Ascending aorta (tissue), 2 donors: Measurements from ENCODE around the gene NDUFB8. TPM values are rescaled to one million over a fixed set of nuclear protein-coding genes. Genes with fewer than 3 reads are reported as not detected.

Experiments used
- DNase-seq, 2 donors: peaks; one replicate each; pipeline ENCODE4 v3.0.0-alpha.2; 2019; ENCODE audit warnings: low spot score in 2 of 2
- H3K27ac ChIP-seq, 2 donors: fragments of 200-600 bp; sonication (generic); one replicate each; pipeline ENCODE4 v1.5.1; 2016 to 2017; ENCODE audit warnings: mild to moderate bottlenecking in 1 of 2
- H3K27me3 ChIP-seq: fragments of 200-600 bp; sonication (generic); one replicate; pipeline ENCODE4 v1.5.1; 2017
- H3K36me3 ChIP-seq, 2 donors: fragments of 200-600 bp; sonication (generic); one replicate each; pipeline ENCODE4 v1.5.1; 2016
- H3K4me1 ChIP-seq, 2 donors: fragments of 200-600 bp; sonication (generic); one replicate each; pipeline ENCODE4 v1.5.1; 2016 to 2017; ENCODE audit warnings: mild to moderate bottlenecking in 1 of 2
- H3K4me3 ChIP-seq, 2 donors: fragments of 200-600 bp; sonication (generic); one replicate each; pipeline ENCODE4 v1.5.1; 2016 to 2017; ENCODE audit warnings: mild to moderate bottlenecking in 1 of 2
- H3K9me3 ChIP-seq, 2 donors: fragments of 200-600 bp; sonication (generic); one replicate each; pipeline ENCODE4 v1.5.1; 2016
- CTCF ChIP-seq, 3 experiments: fragments of 200-600 bp in 2 of 3; fragments of 450-650 bp in 1 of 3; sonication (generic) in 2 of 3; IDR thresholded peaks; one replicate each; pipeline ENCODE4 v1.5.1; 2016 to 2019; ENCODE audit warnings: antibody characterized with exemption in 3 of 3, mild to moderate bottlenecking in 1 of 3, moderate library complexity in 1 of 3
- intact Hi-C: fragments of 100-400 bp; cut with DNase I; formaldehyde crosslinking; loops from one replicate; pipeline ENCODE4 v1.15.1; 2023
- total RNA-seq: library from RNA; depleted of rRNA; stranded (reverse); fragments of >200 nt; gene quantifications from one replicate; pipeline ENCODE4 v1.1.0, GENCODE V29; 2016

Gene NDUFB8
- total RNA-seq, 1 donor from 2014 or later: 71.1 TPM

- Histone ChIP-seq H3K4me1 (no peaks in the 10 kb centered on the region), H3K36me3 (peaks cover 14 to 25% of the 10 kb centered on the region in 2 donors), H3K9me3 (no peaks in the 10 kb centered on the region), H3K4me3 (no peak overlapping the region), H3K27me3 (no peaks in the 10 kb centered on the region), H3K27ac (no peak overlapping the region)
- no peak for TF ChIP-seq CTCF (IDR thresholded peaks at IDR 0.05)
- no peak for DNase-seq
- intact Hi-C loops: no loop called here
Measured at GRCh38 chr10:100507357-100507732, 22.3 kb downstream of the NDUFB8 start.

- H3K9me3 ChIP-seq: no peaks in the 10 kb centered on the region
- no peaks in the 10 kb centered on the region for H3K4me1 ChIP-seq
- no peak for TF ChIP-seq CTCF (IDR thresholded peaks at IDR 0.05)
- no peak overlapping the region for H3K4me3 ChIP-seq
- intact Hi-C loops: no loop called here
- no peaks in the 10 kb centered on the region for H3K27me3 ChIP-seq
- DNase-seq: no peak
- H3K27ac ChIP-seq: no peak overlapping the region
- H3K36me3 ChIP-seq: peaks cover 14 to 23% of the 10 kb centered on the region in 2 donors
Measured at GRCh38 chr10:100506596-100507356, 22.9 kb downstream of the NDUFB8 start.

- peaks cover 20 to 28% of the 10 kb centered on the region in 2 donors for H3K36me3 ChIP-seq
- H3K4me3 ChIP-seq: no peak overlapping the region
- intact Hi-C loops: no loop called here
- no peaks in the 10 kb centered on the region for H3K4me1 ChIP-seq
- no peaks in the 10 kb centered on the region for H3K9me3 ChIP-seq
- H3K27ac ChIP-seq: no peak overlapping the region
- no peak for DNase-seq
- TF ChIP-seq CTCF (IDR thresholded peaks at IDR 0.05): no peak
- H3K27me3 ChIP-seq: no peaks in the 10 kb centered on the region
Measured at GRCh38 chr10:100505164-100505563, 24.5 kb downstream of the NDUFB8 start.

- TF ChIP-seq CTCF (IDR thresholded peaks at IDR 0.05): no peak
- H3K36me3 ChIP-seq: peaks cover 24 to 38% of the 10 kb centered on the region in 2 donors
- intact Hi-C loops: no loop called here
Measured at GRCh38 chr10:100504096-100504495, 25.6 kb downstream of the NDUFB8 start.

GRCh38 chr10:100502926-100503494, 26.7 kb downstream of the NDUFB8 start:
- Histone ChIP-seq H3K36me3 (peaks cover 24 to 47% of the 10 kb centered on the region in 2 donors), H3K27ac (no peak overlapping the region), H3K4me1 (no peaks in the 10 kb centered on the region), H3K27me3 (no peaks in the 10 kb centered on the region), H3K4me3 (no peak overlapping the region), H3K9me3 (no peaks in the 10 kb centered on the region)
- intact Hi-C loops: no loop called here
- no peak for DNase-seq
- TF ChIP-seq CTCF (IDR thresholded peaks at IDR 0.05): no peak

More at GRCh38 chr10:100504096-100504495, 25.6 kb downstream of the NDUFB8 start:
- Histone ChIP-seq H3K9me3 (no peaks in the 10 kb centered on the region), H3K4me1 (no peaks in the 10 kb centered on the region), H3K27me3 (no peaks in the 10 kb centered on the region), H3K4me3 (no peak overlapping the region), H3K27ac (no peak overlapping the region)
- no peak for DNase-seq
